Caco-2 (cell line): Measurements from ENCODE around the gene MST1R. TPM values are rescaled to one million over a fixed set of nuclear protein-coding genes. Genes with fewer than 3 reads are reported as not detected.

Experiments
- BruUV-seq: library from RNA; stranded (reverse); fragments of 400-500 nt; replicated peaks from 2 replicates; lab custom pipeline; 2021; lab: Mats Ljungman, UMichigan
- CTCF ChIA-PET: fragments of 300-600 bp; sonication (Branson Sonifier 250); formaldehyde crosslinking; loops from one replicate; lab custom pipeline; 2022; ENCODE audit warnings: antibody characterized with exemption; lab: Charles Lee
- POLR2A ChIA-PET: fragments of 300-600 bp; sonication (Branson Sonifier 250); formaldehyde crosslinking; loops from one replicate; lab custom pipeline; 2022; ENCODE audit warnings: antibody characterized with exemption; lab: Charles Lee
- DNase-seq, 2 experiments: peaks; one replicate each; pipeline versions ENCODE4 v3.0.0 to v3.0.0-alpha.2; 2020 to 2022
- H3K27me3 ChIP-seq: replicated peaks from 2 replicates; pipeline ENCODE4 v1.6.0; 2011; ENCODE audit warnings: low read length; ENCODE audit not compliant: control insufficient read depth, insufficient read depth
- H3K36me3 ChIP-seq: 2 replicates; pipeline ENCODE4 v1.5.1; 2011; ENCODE audit warnings: low read length; ENCODE audit not compliant: control insufficient read depth, insufficient read depth
- H3K4me1 ChIP-seq: fragments of 250-450 bp; sonication (Bioruptor Pico); 2 replicates; pipeline ENCODE4 v1.5.1; 2020; ENCODE audit warnings: mild to moderate bottlenecking
- H3K4me3 ChIP-seq: 2 replicates; pipeline ENCODE4 v1.5.1; 2011; ENCODE audit warnings: low read depth, mild to moderate bottlenecking, control low read depth, low read length
- H3K9me3 ChIP-seq: fragments of 250-450 bp; sonication (Bioruptor Pico); 2 replicates; pipeline ENCODE4 v1.5.1; 2020; ENCODE audit warnings: mild to moderate bottlenecking, moderate library complexity
- H3K27ac Mint-ChIP-seq: one replicate; pipeline ENCODE4 v1.8.0; 2022; ENCODE audit warnings: mixed read lengths; ENCODE audit not compliant: unreplicated experiment
- H3K27me3 Mint-ChIP-seq: one replicate; pipeline ENCODE4 v1.8.0; 2022; ENCODE audit warnings: mixed read lengths; ENCODE audit not compliant: insufficient read depth, unreplicated experiment
- H3K36me3 Mint-ChIP-seq: one replicate; pipeline ENCODE4 v1.8.0; 2022; ENCODE audit warnings: mild to moderate bottlenecking, mixed read lengths; ENCODE audit not compliant: insufficient read depth, unreplicated experiment
- H3K4me1 Mint-ChIP-seq: one replicate; pipeline ENCODE4 v1.8.0; 2022; ENCODE audit warnings: low read depth, mixed read lengths; ENCODE audit not compliant: unreplicated experiment
- H3K4me3 Mint-ChIP-seq: one replicate; pipeline ENCODE4 v1.8.0; 2022; ENCODE audit warnings: mild to moderate bottlenecking, moderate library complexity, mixed read lengths; ENCODE audit not compliant: unreplicated experiment
- H3K9me3 Mint-ChIP-seq: one replicate; pipeline ENCODE4 v1.8.0; 2022; ENCODE audit warnings: mixed read lengths; ENCODE audit not compliant: unreplicated experiment
- intact Hi-C: fragments of 100-400 bp; cut with micrococcal nuclease; formaldehyde crosslinking; loops from one replicate; pipeline ENCODE4 v1.10.0; 2022; ENCODE audit not compliant: unreplicated experiment
- total RNA-seq: library from RNA; stranded (reverse); gene quantifications from 2 replicates; pipeline ENCODE4 v1.2.3, GENCODE V29; 2022
- TF ChIP-seq, protein P1 (sequence below), 2 experiments: fragments of 200-600 bp in 1 of 2; IDR thresholded peaks; 1 replicate in 1 of 2; 2 replicates in 1 of 2; pipeline versions ENCODE4 v1.5.1 to v1.8.0; 2011 to 2022; ENCODE audit warnings: antibody characterized with exemption in 1 of 2, control low read depth in 1 of 2, inconsistent platforms in 1 of 2, low read depth in 1 of 2, low read length in 1 of 2, mild to moderate bottlenecking in 1 of 2, moderate library complexity in 1 of 2; ENCODE audit not compliant: insufficient read depth in 1 of 2, severe bottlenecking in 1 of 2, unreplicated experiment in 1 of 2

Gene MST1R
- total RNA-seq, 1 experiment from 2014 or later: 11.8 TPM

DNA sequence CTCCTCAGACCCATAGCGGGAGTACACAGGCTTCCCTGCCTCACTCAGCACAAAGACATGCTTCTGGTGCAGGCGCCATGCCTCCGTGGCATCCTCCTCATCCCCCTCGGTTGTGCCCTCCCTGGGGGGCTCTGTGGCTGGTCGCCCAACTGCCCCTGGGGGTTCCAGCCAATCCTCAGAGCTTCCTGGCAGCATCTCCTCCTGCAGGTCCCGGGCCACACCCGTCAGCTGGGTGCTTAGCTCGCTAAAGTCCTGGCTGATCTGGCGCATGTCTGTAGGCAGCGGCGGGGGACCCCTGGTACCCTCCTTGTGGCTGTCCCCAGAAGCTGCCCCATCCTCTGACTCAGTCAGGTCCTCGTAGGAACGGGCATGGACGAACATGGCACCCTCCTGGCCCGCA lies 7.9 kb upstream of the MST1R start:
- BruUV-seq: no TSS peak

DNA sequence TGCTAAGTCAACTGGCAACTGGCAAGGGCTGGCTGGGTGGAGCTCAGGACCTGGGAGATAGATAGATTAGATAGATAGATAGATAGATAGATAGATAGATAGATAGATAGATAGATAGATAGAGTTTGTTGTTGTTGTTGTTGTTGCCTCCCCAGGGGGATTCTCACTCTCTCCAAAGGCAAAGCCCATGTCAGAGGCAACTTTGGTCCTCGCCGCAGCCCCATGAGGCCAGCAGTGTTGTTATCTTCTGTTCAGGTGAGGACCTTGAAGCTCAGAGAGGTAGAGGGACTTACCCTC lies 7.4 kb upstream of the MST1R start:
- no TSS peak for BruUV-seq
- TF ChIP-seq, protein P1, sequence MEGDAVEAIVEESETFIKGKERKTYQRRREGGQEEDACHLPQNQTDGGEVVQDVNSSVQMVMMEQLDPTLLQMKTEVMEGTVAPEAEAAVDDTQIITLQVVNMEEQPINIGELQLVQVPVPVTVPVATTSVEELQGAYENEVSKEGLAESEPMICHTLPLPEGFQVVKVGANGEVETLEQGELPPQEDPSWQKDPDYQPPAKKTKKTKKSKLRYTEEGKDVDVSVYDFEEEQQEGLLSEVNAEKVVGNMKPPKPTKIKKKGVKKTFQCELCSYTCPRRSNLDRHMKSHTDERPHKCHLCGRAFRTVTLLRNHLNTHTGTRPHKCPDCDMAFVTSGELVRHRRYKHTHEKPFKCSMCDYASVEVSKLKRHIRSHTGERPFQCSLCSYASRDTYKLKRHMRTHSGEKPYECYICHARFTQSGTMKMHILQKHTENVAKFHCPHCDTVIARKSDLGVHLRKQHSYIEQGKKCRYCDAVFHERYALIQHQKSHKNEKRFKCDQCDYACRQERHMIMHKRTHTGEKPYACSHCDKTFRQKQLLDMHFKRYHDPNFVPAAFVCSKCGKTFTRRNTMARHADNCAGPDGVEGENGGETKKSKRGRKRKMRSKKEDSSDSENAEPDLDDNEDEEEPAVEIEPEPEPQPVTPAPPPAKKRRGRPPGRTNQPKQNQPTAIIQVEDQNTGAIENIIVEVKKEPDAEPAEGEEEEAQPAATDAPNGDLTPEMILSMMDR (IDR thresholded peaks at IDR 0.05; ENCODE audit: insufficient read depth in 1 of 2, low read depth in 1 of 2, low read length in 1 of 2, severe bottlenecking in 1 of 2, unreplicated experiment in 1 of 2): no peak
- Histone ChIP-seq H3K9me3 (no peaks in the 10 kb centered on the region), H3K4me1 (peaks cover 29% of the 10 kb centered on the region), H3K36me3 (no peaks in the 10 kb centered on the region), H3K4me3 (no peak overlapping the region), H3K27me3 (no peaks in the 10 kb centered on the region)
- intact Hi-C loops: no loop called here
- H3K36me3 Mint-ChIP-seq: no peaks in the 10 kb centered on the region
- no peak overlapping the region for H3K27ac Mint-ChIP-seq
- no peaks in the 10 kb centered on the region for H3K27me3 Mint-ChIP-seq
- ChIA-PET CTCF (interaction anchor here (1.6 kb wide), 1 partner anchor 69 kb away, joined by 4 read pairs; no protein-coding TSS in a partner anchor), POLR2A (no interaction called here)
- H3K9me3 Mint-ChIP-seq: no peaks in the 10 kb centered on the region
- peaks cover 1% of the 10 kb centered on the region for H3K4me1 Mint-ChIP-seq
- DNase-seq: no peak
- H3K4me3 Mint-ChIP-seq: no peak overlapping the region

More for the DNA sequence above, 7.9 kb upstream of the MST1R start:
- no peaks in the 10 kb centered on the region for H3K36me3 ChIP-seq
- intact Hi-C loops: no loop called here
- no peaks in the 10 kb centered on the region for H3K4me1 Mint-ChIP-seq
- no peak for DNase-seq
- no peaks in the 10 kb centered on the region for H3K27me3 Mint-ChIP-seq
- H3K4me3 Mint-ChIP-seq: no peak overlapping the region
- ChIA-PET CTCF (interaction anchor here (1.6 kb wide), 1 partner anchor 70 kb away, joined by 4 read pairs; no protein-coding TSS in a partner anchor), POLR2A (no interaction called here)
- no peak overlapping the region for H3K4me3 ChIP-seq
- H3K9me3 Mint-ChIP-seq: no peaks in the 10 kb centered on the region
- no peaks in the 10 kb centered on the region for H3K27me3 ChIP-seq
- TF ChIP-seq, protein P1 (IDR thresholded peaks at IDR 0.05; ENCODE audit: insufficient read depth in 1 of 2, low read depth in 1 of 2, low read length in 1 of 2, severe bottlenecking in 1 of 2, unreplicated experiment in 1 of 2): no peak
- no peak overlapping the region for H3K27ac Mint-ChIP-seq
- H3K9me3 ChIP-seq: no peaks in the 10 kb centered on the region
- H3K36me3 Mint-ChIP-seq: no peaks in the 10 kb centered on the region
- peaks cover 24% of the 10 kb centered on the region for H3K4me1 ChIP-seq

DNA sequence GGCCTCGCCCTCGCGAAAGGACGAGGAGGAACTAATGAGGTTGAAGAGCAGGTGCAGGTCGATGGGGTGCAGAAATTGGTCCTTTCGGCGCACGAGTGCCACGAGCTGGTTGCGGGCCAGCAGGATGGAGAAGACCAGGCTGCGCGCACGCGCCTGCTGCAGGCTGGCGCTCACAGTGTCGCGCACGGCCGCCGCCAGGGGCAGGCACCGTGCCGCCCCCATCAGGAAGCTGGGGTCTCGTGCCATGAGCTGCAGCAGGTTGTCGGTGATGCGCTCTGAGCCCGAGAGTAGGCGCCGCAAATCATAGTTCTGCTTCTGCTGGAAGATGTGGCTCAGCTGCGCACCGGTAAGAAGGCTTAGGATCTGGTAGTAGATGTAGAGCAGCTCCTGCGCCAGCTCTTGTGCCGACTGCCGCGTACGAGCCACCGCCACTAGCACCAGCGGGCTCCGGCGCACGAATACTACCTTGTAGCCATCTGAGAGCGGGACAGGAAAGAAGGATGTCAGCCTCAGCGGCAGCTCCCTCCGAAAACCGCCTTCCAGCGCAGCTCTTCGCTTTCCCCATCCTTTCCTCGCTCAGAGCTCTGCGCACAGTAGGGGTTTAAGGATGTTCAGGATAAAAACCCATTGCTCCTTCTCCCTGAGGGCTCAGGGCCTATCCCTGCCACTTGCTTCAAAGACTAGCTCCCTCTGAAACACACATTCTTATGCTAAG lies 6.9 kb upstream of the MST1R start:
- H3K4me1 Mint-ChIP-seq: peaks cover 6% of the 10 kb centered on the region
- H3K27me3 ChIP-seq: no peaks in the 10 kb centered on the region
- peaks cover 5% of the 10 kb centered on the region for H3K36me3 Mint-ChIP-seq
- POLR2A ChIA-PET: no interaction called here
- intact Hi-C loops: no loop called here
- no TSS peak for BruUV-seq
- no peak overlapping the region for H3K4me3 ChIP-seq
- no peaks in the 10 kb centered on the region for H3K9me3 ChIP-seq
- DNase-seq: no peak
- no peak overlapping the region for H3K4me3 Mint-ChIP-seq
- TF ChIP-seq, protein P1 (IDR thresholded peaks at IDR 0.05; ENCODE audit: insufficient read depth in 1 of 2, low read depth in 1 of 2, low read length in 1 of 2, severe bottlenecking in 1 of 2, unreplicated experiment in 1 of 2): no peak
- H3K27me3 Mint-ChIP-seq: no peaks in the 10 kb centered on the region
- CTCF ChIA-PET: interaction anchor here (1.6 kb wide), 1 partner anchor 69 kb away, joined by 4 read pairs; no protein-coding TSS in a partner anchor
- H3K27ac Mint-ChIP-seq: no peak overlapping the region
- no peaks in the 10 kb centered on the region for H3K9me3 Mint-ChIP-seq
- H3K4me1 ChIP-seq: peaks cover 33% of the 10 kb centered on the region
- H3K36me3 ChIP-seq: no peaks in the 10 kb centered on the region
